OCI-LY7 (cell line): Measurements from ENCODE around the gene PGM2L1. TPM values are rescaled to one million over a fixed set of nuclear protein-coding genes. Genes with fewer than 3 reads are reported as not detected.

ENCODE experiments used
- BruUV-seq: library from RNA; stranded (reverse); fragments of 400-500 nt; replicated peaks from 2 replicates; lab custom pipeline; 2021; lab: Mats Ljungman, UMichigan
- CTCF ChIA-PET: fragments of 300-600 bp; sonication (Branson Sonifier 250); formaldehyde crosslinking; loops from one replicate; lab custom pipeline; 2022; ENCODE audit warnings: antibody characterized with exemption; ENCODE audit not compliant: unreplicated experiment; lab: Charles Lee
- POLR2A ChIA-PET: fragments of 300-600 bp; sonication (Branson Sonifier 250); formaldehyde crosslinking; loops from one replicate; lab custom pipeline; 2022; ENCODE audit warnings: antibody characterized with exemption; lab: Charles Lee
- DNase-seq: peaks from one replicate; pipeline ENCODE4 v3.0.0-alpha.2; 2015; ENCODE audit warnings: low spot score
- H2AFZ ChIP-seq: fragments of 200-600 bp; sonication (generic), shearing (Covaris generic); 2 replicates; pipeline ENCODE4 v1.6.1; 2014; ENCODE audit warnings: mild to moderate bottlenecking, antibody characterized with exemption, low read length, moderate library complexity
- H3K27ac ChIP-seq: fragments of 200-600 bp; sonication (generic); 2 replicates; pipeline ENCODE4 v1.5.1; 2014; ENCODE audit warnings: mixed run types, low read depth, mild to moderate bottlenecking, moderate library complexity, low read length, inconsistent platforms; ENCODE audit not compliant: poor library complexity, severe bottlenecking
- H3K36me3 ChIP-seq: fragments of 200-600 bp; sonication (generic); 2 replicates; pipeline ENCODE4 v1.6.1; 2014; ENCODE audit warnings: mild to moderate bottlenecking, antibody characterized with exemption, low read length, moderate library complexity, mixed read lengths; ENCODE audit not compliant: insufficient read depth
- H3K4me1 ChIP-seq: fragments of 200-600 bp; sonication (generic); 2 replicates; pipeline ENCODE4 v1.5.1; 2014; ENCODE audit warnings: mild to moderate bottlenecking, low read length; ENCODE audit not compliant: insufficient read depth, poor library complexity, severe bottlenecking
- H3K4me2 ChIP-seq: fragments of 200-600 bp; sonication (generic); 2 replicates; pipeline ENCODE4 v1.6.1; 2014; ENCODE audit warnings: mild to moderate bottlenecking, low read length
- H3K4me3 ChIP-seq: fragments of 200-600 bp; sonication (generic); 2 replicates; pipeline ENCODE4 v1.5.1; 2014; ENCODE audit warnings: mild to moderate bottlenecking, low read depth, low read length; ENCODE audit not compliant: poor library complexity, severe bottlenecking
- H3K79me2 ChIP-seq: fragments of 200-600 bp; sonication (generic); 2 replicates; pipeline ENCODE4 v1.6.1; 2016; ENCODE audit warnings: low read depth, mild to moderate bottlenecking, low read length, moderate library complexity, mixed read lengths; ENCODE audit not compliant: insufficient read depth
- H3K9me2 ChIP-seq: fragments of 200-600 bp; sonication (generic); 2 replicates; pipeline ENCODE4 v1.6.1; 2016; ENCODE audit warnings: mild to moderate bottlenecking, low read length, mixed read lengths; ENCODE audit not compliant: insufficient read depth
- H3K9me3 ChIP-seq: fragments of 200-600 bp; sonication (generic); 2 replicates; pipeline ENCODE4 v1.6.1; 2014; ENCODE audit warnings: mild to moderate bottlenecking, mixed run types, low read length, mixed read lengths
- H4K20me1 ChIP-seq: fragments of 200-600 bp; sonication (generic); 2 replicates; pipeline ENCODE4 v1.6.1; 2014; ENCODE audit warnings: mild to moderate bottlenecking, antibody characterized with exemption, low read length, moderate library complexity, mixed read lengths; ENCODE audit not compliant: insufficient read depth
- CTCF ChIP-seq: fragments of 200-600 bp; sonication (generic); conservative IDR thresholded peaks from 2 replicates; pipeline ENCODE4 v1.5.1; 2014; ENCODE audit warnings: mild to moderate bottlenecking, antibody characterized with exemption, low read length, moderate library complexity, mixed read lengths
- EZH2phosphoT487 ChIP-seq: fragments of 200-600 bp; sonication (generic); IDR thresholded peaks from 2 replicates; pipeline ENCODE4 v1.6.1; 2018; ENCODE audit warnings: low read depth, borderline replicate concordance, mild to moderate bottlenecking, mixed run types, antibody characterized with exemption, low read length, moderate library complexity, mixed read lengths
- intact Hi-C: fragments of 100-400 bp; cut with micrococcal nuclease; formaldehyde crosslinking; loops from one replicate; pipeline ENCODE4 v1.10.0; 2022; ENCODE audit not compliant: unreplicated experiment
- total RNA-seq, 2 experiments: library from RNA; depleted of rRNA in 1 of 2; stranded (reverse); fragments of >200 nt in 1 of 2; shearing (Covaris generic) in 1 of 2; gene quantifications; 2 replicates each; pipeline ENCODE4 v1.2.3, GENCODE V29; 2014 to 2022

The PGM2L1 gene
- total RNA-seq, 2 experiments from 2014 or later = 0.78 to 0.79 TPM

GRCh38 chr11:74429205-74429604 is 31.0 kb upstream of the PGM2L1 start:
- Histone ChIP-seq H3K27ac (no peak overlapping the region), H3K9me3 (no peaks in the 10 kb centered on the region), H3K4me3 (no peak overlapping the region), H3K4me1 (no peaks in the 10 kb centered on the region), H2AFZ (no peak overlapping the region), H4K20me1 (no peaks in the 10 kb centered on the region), H3K79me2 (no peaks in the 10 kb centered on the region), H3K36me3 (no peaks in the 10 kb centered on the region), H3K9me2 (no peaks in the 10 kb centered on the region), H3K4me2 (no peak overlapping the region)
- no TSS peak for BruUV-seq
- intact Hi-C loops = no loop called here
- ChIA-PET POLR2A (interaction anchor here (0.6 to 0.7 kb wide), 2 partner anchors 20 to 31 kb away, joined by 3 read pairs; no protein-coding TSS in a partner anchor), CTCF (no interaction called here)
- TF ChIP-seq CTCF = no peak
- no peak for TF ChIP-seq EZH2phosphoT487
- no peak for DNase-seq

- Histone ChIP-seq H3K4me1 (no peaks in the 10 kb centered on the region), H3K4me3 (no peak overlapping the region), H2AFZ (no peak overlapping the region), H3K4me2 (no peak overlapping the region), H3K36me3 (no peaks in the 10 kb centered on the region), H3K9me2 (no peaks in the 10 kb centered on the region), H3K79me2 (no peaks in the 10 kb centered on the region), H4K20me1 (no peaks in the 10 kb centered on the region), H3K9me3 (no peaks in the 10 kb centered on the region), H3K27ac (no peak overlapping the region)
- no peak for DNase-seq
- BruUV-seq = no TSS peak
- intact Hi-C loops = no loop called here
- CTCF ChIA-PET = no interaction called here
- POLR2A ChIA-PET = interaction anchor here (0.6 kb wide), 1 partner anchor 187 kb away, joined by 4 read pairs; no protein-coding TSS in a partner anchor
- TF ChIP-seq CTCF (no peak), EZH2phosphoT487 (no peak)
Measured at GRCh38 chr11:74427384-74427886, 29.2 kb upstream of the PGM2L1 start.

GRCh38 chr11:74425100-74425499 is 26.9 kb upstream of the PGM2L1 start:
- ChIA-PET POLR2A (interaction anchor here (0.7 kb wide), 1 partner anchor 37 kb away, joined by 8 read pairs; no protein-coding TSS in a partner anchor), CTCF (no interaction called here)
- no peaks in the 10 kb centered on the region for H3K36me3 ChIP-seq
- no peaks in the 10 kb centered on the region for H3K4me1 ChIP-seq
- H3K79me2 ChIP-seq = no peaks in the 10 kb centered on the region
- no peak overlapping the region for H3K4me2 ChIP-seq
- no peak overlapping the region for H3K4me3 ChIP-seq
- intact Hi-C loops = no loop called here
- H3K9me3 ChIP-seq = no peaks in the 10 kb centered on the region
- TF ChIP-seq CTCF = no peak
- no peak for TF ChIP-seq EZH2phosphoT487
- DNase-seq = no peak
- H2AFZ ChIP-seq = no peak overlapping the region
- no TSS peak for BruUV-seq
- no peaks in the 10 kb centered on the region for H4K20me1 ChIP-seq
- H3K27ac ChIP-seq = no peak overlapping the region
- no peaks in the 10 kb centered on the region for H3K9me2 ChIP-seq
